Body of pancreas (tissue), 4 donors: ENCODE results near the gene MRPL34. TPM values are rescaled to one million over a fixed set of nuclear protein-coding genes. Genes with fewer than 3 reads are reported as not detected.

Experiments used
- ATAC-seq: fragments of 150-250 bp; one replicate; pipeline ENCODE4 v1.9.1; 2016
- DNase-seq, 4 donors: peaks; one replicate each; pipeline ENCODE4 v3.0.0-alpha.2; 2019
- H3K27ac ChIP-seq, 4 donors: fragments of 200-600 bp; sonication (generic); 1 replicate in 3 of 4; 2 replicates in 1 of 4; pipeline versions ENCODE4 v1.5.1 to v1.6.1; 2016 to 2019; ENCODE audit warnings: mild to moderate bottlenecking in 1 of 4, mixed read lengths in 1 of 4, moderate library complexity in 1 of 4
- H3K27me3 ChIP-seq, 2 donors: fragments of 200-600 bp; sonication (generic); one replicate each; pipeline ENCODE4 v1.6.0; 2016; ENCODE audit warnings: mild to moderate bottlenecking in 1 of 2
- H3K36me3 ChIP-seq, 2 donors: fragments of 200-600 bp; sonication (generic); replicated peaks in 1 of 2; 2 replicates each; pipeline ENCODE4 v1.5.1; 2016; ENCODE audit warnings: low read depth in 2 of 2; ENCODE audit not compliant: insufficient read depth in 1 of 2
- H3K4me1 ChIP-seq: fragments of 200-600 bp; sonication (generic); one replicate; pipeline ENCODE4 v1.6.0; 2016
- H3K4me3 ChIP-seq, 2 donors: fragments of 200-600 bp; sonication (generic); 1 replicate in 1 of 2; 2 replicates in 1 of 2; pipeline ENCODE4 v1.5.1; 2016 to 2019
- H3K9me3 ChIP-seq, 3 donors: fragments of 200-600 bp; sonication (generic); 1 replicate in 2 of 3; 2 replicates in 1 of 3; pipeline ENCODE4 v1.5.1; 2016
- CTCF ChIP-seq, 7 experiments: fragments of 450-650 bp in 4 of 7; fragments of 200-600 bp in 3 of 7; sonication (generic) in 3 of 7; IDR thresholded peaks; one replicate each; pipeline ENCODE4 v1.5.1; 2016 to 2019; ENCODE audit warnings: antibody characterized with exemption in 7 of 7
- POLR2A ChIP-seq, 3 donors: fragments of 450-650 bp; IDR thresholded peaks; one replicate each; pipeline ENCODE4 v1.6.1; 2016; ENCODE audit warnings: antibody characterized with exemption in 3 of 3, mild to moderate bottlenecking in 2 of 3
- WGBS, 2 donors: methylation state at CpG; one replicate each; pipeline ENCODE4 v1.1.5; 2017; 5-methylcytosine and 5-hydroxymethylcytosine counted together
- intact Hi-C: fragments of 100-400 bp; cut with DNase I; formaldehyde crosslinking; loops from one replicate; pipeline ENCODE4 v1.15.1; 2023
- total RNA-seq, 2 donors: library from RNA; depleted of rRNA; stranded (reverse); fragments of >200 nt; gene quantifications; one replicate each; pipeline ENCODE4 v1.1.0, GENCODE V29; 2016

Gene MRPL34
- total RNA-seq, 2 donors from 2014 or later = 47.7 to 152 TPM

GRCh38 chr19:17337675-17338432 is 32.2 kb downstream of the MRPL34 start:
- intact Hi-C loops = no loop called here
- DNase-seq (no peak), ATAC-seq (no peak)
- peak overlapping the region; percentile 63 to 66 for H3K4me3 ChIP-seq
- H3K4me1 ChIP-seq = peaks cover 34% of the 10 kb centered on the region
- no peaks in the 10 kb centered on the region for H3K36me3 ChIP-seq
- peak overlapping the region; percentile 1 to 92 (median 88) for H3K27ac ChIP-seq
- no peak for TF ChIP-seq CTCF (IDR thresholded peaks at IDR 0.05)
- TF ChIP-seq POLR2A (IDR thresholded peaks at IDR 0.05) = no peak
- no peaks in the 10 kb centered on the region for H3K9me3 ChIP-seq
- no peaks in the 10 kb centered on the region for H3K27me3 ChIP-seq
- 1 to 7% methylated on average over 21 to 50 of the region's 50 CpGs for WGBS, 2 donors

- no peak for ATAC-seq
- no peaks in the 10 kb centered on the region for H3K36me3 ChIP-seq
- peaks cover 34% of the 10 kb centered on the region for H3K4me1 ChIP-seq
- H3K4me3 ChIP-seq = no peak overlapping the region
- H3K27me3 ChIP-seq = no peaks in the 10 kb centered on the region
- 91% methylated on average over 14 to 29 of the region's 30 CpGs for WGBS, 2 donors
- H3K9me3 ChIP-seq = no peaks in the 10 kb centered on the region
- H3K27ac ChIP-seq = no peak overlapping the region
- TF ChIP-seq POLR2A (IDR thresholded peaks at IDR 0.05) (no peak), CTCF (IDR thresholded peaks at IDR 0.05) (no peak)
- intact Hi-C loops = no loop called here
- no peak for DNase-seq
Observed at GRCh38 chr19:17338433-17339078, 32.9 kb downstream of the MRPL34 start.

GRCh38 chr19:17339088-17339741 is 33.5 kb downstream of the MRPL34 start:
- DNase-seq = no peak
- WGBS, 2 donors = 88 to 98% methylated on average over 16 to 34 of the region's 34 CpGs
- H3K4me3 ChIP-seq = no peak overlapping the region

GRCh38 chr19:17340302-17340870 is 34.7 kb downstream of the MRPL34 start:
- H3K9me3 ChIP-seq = no peaks in the 10 kb centered on the region
- ATAC-seq = no peak
- no peaks in the 10 kb centered on the region for H3K36me3 ChIP-seq
- DNase-seq = no peak
- intact Hi-C loops = no loop called here
- TF ChIP-seq POLR2A (IDR thresholded peaks at IDR 0.05) = no peak
- TF ChIP-seq CTCF (IDR thresholded peaks at IDR 0.05) = no peak
- H3K27me3 ChIP-seq = no peaks in the 10 kb centered on the region
- no peak overlapping the region for H3K27ac ChIP-seq
- H3K4me3 ChIP-seq = no peak overlapping the region
- peaks cover 20% of the 10 kb centered on the region for H3K4me1 ChIP-seq
- WGBS, 2 donors = 86 to 91% methylated on average over 21 of the region's 21 CpGs

More at GRCh38 chr19:17339088-17339741, 33.5 kb downstream of the MRPL34 start:
- H3K27ac ChIP-seq = no peak overlapping the region
- no peaks in the 10 kb centered on the region for H3K9me3 ChIP-seq
- H3K27me3 ChIP-seq = no peaks in the 10 kb centered on the region
- TF ChIP-seq POLR2A (IDR thresholded peaks at IDR 0.05) = no peak
- TF ChIP-seq CTCF (IDR thresholded peaks at IDR 0.05) = no peak
- intact Hi-C loops = no loop called here
- H3K4me1 ChIP-seq = peaks cover 27% of the 10 kb centered on the region
- no peak for ATAC-seq
- H3K36me3 ChIP-seq = no peaks in the 10 kb centered on the region
